SIG-M5 treated with dmso at 0.1 percent for 504 hours (cell line): Measurements from ENCODE around the gene NUP210L.
A peak's percentile ranks its signal among the peaks of the same experiment; 100 is the strongest.
"Not testable (repeated sequence)": the region's sequence is repeated elsewhere in the genome, so short reads cannot be mapped to it uniquely, and the experiment has no call there.

ENCODE experiments used
- DNase-seq: peaks from one replicate; lab custom pipeline; 2025; ENCODE audit not compliant: unreplicated experiment; lab: John Stamatoyannopoulos, UW

NUP210L gene

DNA sequence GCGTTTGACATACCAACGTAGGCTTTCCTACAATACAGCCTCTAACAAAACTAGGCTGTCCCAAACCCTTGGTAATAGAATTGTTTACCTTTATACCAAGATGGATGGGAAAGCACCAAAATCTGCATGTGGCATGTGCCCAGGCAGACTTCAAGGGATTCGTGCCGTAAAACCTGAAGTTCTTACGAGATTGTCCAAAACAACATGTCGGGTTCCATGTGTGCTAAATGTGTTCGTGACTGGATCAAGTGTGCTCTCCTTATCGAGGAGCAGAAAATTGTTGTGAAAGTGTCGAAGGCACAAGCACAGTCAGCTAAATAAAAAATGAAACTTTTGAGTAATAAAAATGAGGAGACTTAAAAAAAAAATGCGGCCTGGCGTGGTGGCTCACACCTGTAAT is 159.2 kb downstream of the NUP210L start:
- DNase-seq, result no peak

GRCh38 chr1:153995202-153995601 is 159.7 kb downstream of the NUP210L start:
- no peak for DNase-seq

GRCh38 chr1:153991806-153992205 is 163.1 kb downstream of the NUP210L start:
- no peak for DNase-seq

DNA sequence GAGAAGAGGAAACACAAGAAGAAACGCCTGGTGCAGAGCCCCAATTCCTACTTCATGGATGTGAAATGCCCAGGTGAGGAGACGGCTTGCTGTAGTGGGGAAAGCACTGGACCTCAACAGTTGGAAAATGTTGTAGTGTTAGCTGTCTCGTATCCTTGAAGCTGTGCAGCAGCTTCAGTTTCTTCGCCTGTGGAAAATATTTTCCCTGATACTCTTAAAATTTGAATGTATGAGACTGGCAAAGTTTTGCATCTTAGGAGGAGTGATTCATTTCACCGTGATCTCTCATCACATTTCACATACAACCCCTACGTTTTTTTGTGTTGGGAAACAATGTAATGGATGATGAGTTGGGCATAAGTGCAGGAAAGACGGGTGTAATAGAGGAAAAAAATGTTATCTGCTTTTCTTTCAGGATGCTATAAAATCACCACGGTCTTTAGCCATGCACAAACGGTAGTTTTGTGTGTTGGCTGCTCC is 163.7 kb downstream of the NUP210L start:
- DNase-seq, result no peak

DNA sequence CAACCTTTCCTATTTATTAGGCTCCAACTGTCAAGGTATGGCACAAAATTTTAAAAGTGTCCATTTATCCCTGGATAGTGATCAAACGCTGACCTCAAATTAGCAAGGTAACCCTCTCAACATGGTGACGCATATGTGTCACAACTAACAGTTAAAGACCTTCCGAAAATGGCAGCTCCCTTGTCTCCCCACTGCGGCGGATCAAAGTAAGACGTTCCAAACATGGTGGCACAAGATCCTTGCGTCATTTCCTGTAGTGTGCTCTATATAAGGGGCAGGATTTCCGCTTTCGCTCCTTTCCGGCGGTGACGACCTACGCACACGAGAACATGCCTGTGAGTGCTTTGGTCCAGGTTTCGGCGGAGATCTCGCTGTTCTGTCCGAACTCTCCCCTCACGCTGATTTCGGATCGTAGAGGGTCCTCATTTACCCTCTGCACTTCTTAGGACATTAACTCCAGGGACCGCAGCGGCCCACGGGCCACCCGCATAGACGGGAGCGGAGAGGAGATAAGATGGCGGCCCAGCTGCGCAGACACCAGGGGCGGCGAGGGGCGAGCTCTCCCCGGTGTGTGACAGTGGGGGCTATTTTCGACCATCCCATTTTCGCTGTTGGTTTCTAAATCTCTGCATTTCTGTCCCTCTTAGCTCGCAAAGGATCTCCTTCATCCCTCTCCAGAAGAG is 164.3 kb downstream of the NUP210L start, which contains the start of gene RPS27:
Gene RPS27, plus strand, starts transcription at position 295 of the 683 bp plus-strand sequence. Its CDS starts 35 bp downstream, at position 330.
- DNase-seq, result peak; percentile 100

DNA sequence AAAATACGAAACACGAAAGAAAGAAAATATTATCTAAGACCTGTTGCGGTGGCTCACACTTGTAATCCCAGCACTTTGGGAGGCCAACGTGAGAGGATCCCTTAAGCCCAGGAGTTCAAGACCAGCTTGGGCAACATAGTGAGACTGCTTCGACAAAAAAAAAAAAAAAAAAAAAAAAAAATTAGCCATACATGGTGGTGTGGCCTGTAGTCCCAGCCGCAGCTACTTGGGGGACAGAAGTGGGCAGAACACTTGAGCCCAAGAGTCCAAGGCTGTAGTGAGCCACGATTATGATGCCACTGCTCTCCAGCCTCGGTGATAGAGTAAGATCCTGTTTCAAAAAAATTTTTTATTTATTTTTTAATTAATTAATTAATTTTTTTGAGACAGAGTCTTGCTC is 167.3 kb downstream of the NUP210L start:
- DNase-seq, result no peak

- DNase-seq, result peak; percentile 56
Measured at GRCh38 chr1:153985941-153986761, 168.7 kb downstream of the NUP210L start, which contains the start of gene RAB13. RAB13 (minus strand) TSS chr1:153986339; CDS start chr1:153986236, 103 bp downstream.

DNA sequence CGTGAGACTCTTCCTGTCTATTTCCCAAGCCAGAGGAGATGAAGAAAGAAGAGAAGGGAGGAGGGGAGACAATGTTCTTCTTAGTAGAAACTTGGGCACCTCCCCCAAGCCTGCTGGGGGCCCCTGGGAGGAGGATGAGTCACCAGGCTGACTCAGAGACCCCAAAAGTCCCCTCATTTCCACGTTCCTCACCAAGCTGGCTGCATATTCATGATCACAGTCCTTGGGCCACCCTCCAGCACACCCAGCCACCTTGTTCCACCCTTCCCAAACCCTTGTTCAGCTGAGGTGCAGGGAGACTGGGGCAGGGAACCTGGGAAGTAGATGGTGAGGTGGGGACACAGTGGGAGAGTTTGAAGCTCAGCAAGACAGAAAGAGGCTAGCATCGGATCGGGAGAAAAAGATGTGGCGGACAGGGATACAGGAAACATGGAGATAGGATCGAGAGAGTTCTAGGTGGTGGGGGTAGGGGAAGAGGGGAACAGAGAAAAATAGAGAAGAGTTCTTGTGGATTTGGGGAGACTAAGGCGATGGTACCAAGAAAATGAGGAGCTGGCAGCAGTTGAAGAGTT is 169.4 kb downstream of the NUP210L start:
- DNase-seq, result peak; percentile 93

GRCh38 chr1:153984123-153984894 is 170.6 kb downstream of the NUP210L start:
- no peak for DNase-seq

- not testable (repeated sequence) for DNase-seq
Measured at GRCh38 chr1:153981735-153982134, 173.1 kb downstream of the NUP210L start.

GRCh38 chr1:153979091-153979490 is 175.8 kb downstream of the NUP210L start:
- not testable (repeated sequence) for DNase-seq

GRCh38 chr1:153978274-153978909 is 176.5 kb downstream of the NUP210L start:
- DNase-seq, result no peak

GRCh38 chr1:153977250-153978240 is 177.3 kb downstream of the NUP210L start, which contains the start of gene JTB:
JTB (minus strand) TSS chr1:153977674; CDS start chr1:153977252, 422 bp downstream.
- peak; percentile 90 for DNase-seq

DNA sequence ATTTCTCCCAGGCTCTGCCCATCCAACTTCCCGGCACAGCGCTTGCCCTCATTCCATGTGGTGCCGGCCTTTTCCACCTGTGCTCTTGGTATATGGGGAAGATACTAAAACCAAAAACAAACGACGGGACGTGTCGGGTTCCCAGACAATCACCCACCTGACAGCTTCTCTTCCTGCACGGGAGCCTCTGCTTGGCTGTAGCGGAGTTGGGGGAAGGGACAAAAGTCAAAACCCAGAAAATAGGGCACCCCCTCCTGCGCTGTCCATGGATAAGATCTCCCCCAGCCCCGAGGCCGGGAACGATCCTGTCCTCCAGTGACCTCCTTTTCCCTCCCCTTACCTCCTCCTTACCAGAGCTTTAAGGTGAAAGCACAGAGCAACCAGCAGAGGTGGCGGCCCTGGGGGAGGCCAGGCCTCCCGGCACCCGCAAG is 178.0 kb downstream of the NUP210L start:
- no peak for DNase-seq

- no peak for DNase-seq
Measured at GRCh38 chr1:153973525-153973924, 181.3 kb downstream of the NUP210L start.

DNA sequence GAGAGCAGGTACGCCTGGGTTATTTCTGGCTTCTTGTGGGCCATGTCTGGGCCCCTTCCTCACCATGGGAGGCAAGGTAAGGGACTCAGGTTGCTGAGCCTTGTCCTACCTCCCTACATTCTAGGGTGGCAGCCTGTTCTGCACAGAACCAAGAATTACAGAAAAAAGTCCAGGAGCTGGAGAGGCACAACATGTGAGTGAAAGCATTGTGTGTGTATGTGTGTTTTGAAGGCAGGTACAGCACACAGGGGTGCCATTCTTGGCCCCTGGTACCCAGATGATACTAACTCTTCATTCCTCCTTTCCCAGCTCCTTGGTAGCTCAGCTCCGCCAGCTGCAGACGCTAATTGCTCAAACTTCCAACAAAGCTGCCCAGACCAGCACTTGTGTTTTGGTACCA is 181.8 kb downstream of the NUP210L start:
- DNase-seq, result no peak

DNA sequence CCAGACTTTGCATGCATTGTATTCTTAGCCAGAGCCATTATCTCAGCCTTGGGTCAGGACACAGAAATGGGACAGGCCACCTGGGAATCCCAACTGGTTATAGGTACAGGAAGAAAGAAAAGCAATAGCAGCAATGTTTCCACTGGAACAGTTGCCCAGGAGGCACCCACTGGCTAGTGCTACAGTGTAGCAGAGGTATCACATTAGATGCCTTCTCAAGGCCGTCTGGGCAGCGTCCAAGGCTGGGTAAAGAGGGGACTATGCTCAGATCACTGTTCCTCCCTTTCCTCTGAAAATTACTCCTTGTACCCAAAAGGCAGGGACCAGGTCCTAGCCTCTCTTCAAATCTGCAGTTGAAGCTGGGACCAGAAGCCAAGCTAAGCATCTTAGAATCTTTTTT is 184.5 kb downstream of the NUP210L start:
- DNase-seq, result no peak

GRCh38 chr1:153968972-153969371 is 185.9 kb downstream of the NUP210L start:
- no peak for DNase-seq

- no peak for DNase-seq
Measured at GRCh38 chr1:153968408-153968807, 186.5 kb downstream of the NUP210L start.
